Measurements from ENCODE around the gene SPTAN1.
"Not testable (repeated sequence)": the region's sequence is repeated elsewhere in the genome, so short reads cannot be mapped to it uniquely, and the experiment has no call there.

SPTAN1 gene

GRCh38 chr9:128633601-128634000 lies 81.2 kb downstream of the SPTAN1 start:
- DNase-seq: no peak

- no peak for DNase-seq
Observed at GRCh38 chr9:128634111-128634510, 81.7 kb downstream of the SPTAN1 start.

- no peak for DNase-seq
Observed at GRCh38 chr9:128634651-128635262, 82.4 kb downstream of the SPTAN1 start.

- no peak for DNase-seq
Observed at GRCh38 chr9:128635266-128636023, 83.1 kb downstream of the SPTAN1 start.

GRCh38 chr9:128636024-128636390 lies 83.6 kb downstream of the SPTAN1 start:
- DNase-seq: no peak

- DNase-seq: no peak
Observed at GRCh38 chr9:128636556-128637530, 84.5 kb downstream of the SPTAN1 start.

- DNase-seq: peak in 1 of 14 donors; percentile 7
Observed at GRCh38 chr9:128637656-128638055, 85.3 kb downstream of the SPTAN1 start.

GRCh38 chr9:128638580-128638979 lies 86.2 kb downstream of the SPTAN1 start:
- no peak for DNase-seq

- no peak for DNase-seq
Observed at GRCh38 chr9:128640603-128641002, 88.2 kb downstream of the SPTAN1 start.

GRCh38 chr9:128642675-128643245 lies 90.4 kb downstream of the SPTAN1 start:
- no peak for DNase-seq

GRCh38 chr9:128643519-128644300 lies 91.3 kb downstream of the SPTAN1 start:
- DNase-seq: no peak

GRCh38 chr9:128648206-128648605 lies 95.8 kb downstream of the SPTAN1 start:
- not testable (repeated sequence) for DNase-seq

GRCh38 chr9:128651798-128652197 lies 99.4 kb downstream of the SPTAN1 start:
- DNase-seq: no peak

- DNase-seq: no peak
Observed at GRCh38 chr9:128653908-128654307, 101.5 kb downstream of the SPTAN1 start.

GRCh38 chr9:128654481-128654880 lies 102.1 kb downstream of the SPTAN1 start:
- DNase-seq: no peak

GRCh38 chr9:128656416-128657343 lies 104.3 kb downstream of the SPTAN1 start, which contains the start of gene DYNC2I2:
Gene DYNC2I2, minus strand, starts transcription at chr9:128656847. Its CDS starts 121 bp downstream, at chr9:128656726.
- peak; percentile 59 to 93 (median 86) for DNase-seq

GRCh38 chr9:128657344-128657704 lies 104.9 kb downstream of the SPTAN1 start:
- DNase-seq: no peak

- no peak for DNase-seq
Observed at GRCh38 chr9:128657796-128658195, 105.4 kb downstream of the SPTAN1 start.

GRCh38 chr9:128666481-128666941 lies 114.1 kb downstream of the SPTAN1 start:
- DNase-seq: not testable (repeated sequence)

GRCh38 chr9:128669786-128670185 lies 117.4 kb downstream of the SPTAN1 start:
- DNase-seq: no peak

Measured in C1 segment of cervical spinal cord (tissue), 14 donors.